PFSK-1 (cell line): ENCODE data around the gene BAHD1.

ENCODE experiments used
- FOXP2 ChIP-seq: optimal IDR thresholded peaks from 2 replicates; pipeline ENCODE3; 2011; ENCODE audit warnings: borderline replicate concordance, control low read depth, inconsistent platforms; ENCODE audit not compliant: insufficient read depth; ENCODE audit errors: extremely low read length, extremely low read depth
- POLR2AphosphoS5 ChIP-seq: IDR thresholded peaks from 2 replicates; pipeline ENCODE4 v1.6.1; 2012; ENCODE audit warnings: low read depth, mild to moderate bottlenecking, control low read depth, low read length, moderate library complexity
- REST ChIP-seq, 2 experiments: IDR thresholded peaks; 2 replicates each; pipeline versions ENCODE4 v1.6.1 to v1.8.0; 2011 to 2012; ENCODE audit warnings: low read depth in 2 of 2, low read length in 2 of 2, control low read depth in 1 of 2, inconsistent platforms in 1 of 2, mild to moderate bottlenecking in 1 of 2, moderate library complexity in 1 of 2; ENCODE audit not compliant: insufficient read depth in 1 of 2
- SIN3A ChIP-seq: IDR thresholded peaks from 2 replicates; pipeline ENCODE4 v1.6.1; 2012; ENCODE audit warnings: mild to moderate bottlenecking, low read length, moderate library complexity, borderline replicate concordance; ENCODE audit not compliant: insufficient read depth
- TAF1 ChIP-seq: IDR thresholded peaks from 2 replicates; pipeline ENCODE4 v1.6.1; 2012; ENCODE audit warnings: low read length, control low read depth, borderline replicate concordance; ENCODE audit not compliant: insufficient read depth

BAHD1 gene

GRCh38 chr15:40456738-40457137, 16.0 kb downstream of the BAHD1 start:
- no peak for TF ChIP-seq SIN3A
- no peak for TF ChIP-seq TAF1
- no peak for TF ChIP-seq POLR2AphosphoS5
- TF ChIP-seq FOXP2 = no peak
- no peak for TF ChIP-seq REST (IDR thresholded peaks at IDR 0.05; ENCODE audit: insufficient read depth in 1 of 2, low read depth in 2 of 2, low read length in 2 of 2)

- TF ChIP-seq REST (IDR thresholded peaks at IDR 0.05; ENCODE audit: insufficient read depth in 1 of 2, low read depth in 2 of 2, low read length in 2 of 2) = no peak
- no peak for TF ChIP-seq POLR2AphosphoS5
- no peak for TF ChIP-seq SIN3A
Observed at GRCh38 chr15:40458495-40459371, 18.0 kb downstream of the BAHD1 start.

GRCh38 chr15:40459391-40460015, 18.8 kb downstream of the BAHD1 start:
- TF ChIP-seq REST (IDR thresholded peaks at IDR 0.05; ENCODE audit: insufficient read depth in 1 of 2, low read depth in 2 of 2, low read length in 2 of 2) = no peak
- no peak for TF ChIP-seq TAF1
- TF ChIP-seq FOXP2 = no peak
- no peak for TF ChIP-seq POLR2AphosphoS5
- TF ChIP-seq SIN3A = no peak

GRCh38 chr15:40460404-40460803, 19.7 kb downstream of the BAHD1 start:
- TF ChIP-seq REST (IDR thresholded peaks at IDR 0.05; ENCODE audit: insufficient read depth in 1 of 2, low read depth in 2 of 2, low read length in 2 of 2) (no peak), FOXP2 (no peak), SIN3A (no peak), TAF1 (no peak), POLR2AphosphoS5 (no peak)
